Measurements from ENCODE around the gene ADCY10.

DNA sequence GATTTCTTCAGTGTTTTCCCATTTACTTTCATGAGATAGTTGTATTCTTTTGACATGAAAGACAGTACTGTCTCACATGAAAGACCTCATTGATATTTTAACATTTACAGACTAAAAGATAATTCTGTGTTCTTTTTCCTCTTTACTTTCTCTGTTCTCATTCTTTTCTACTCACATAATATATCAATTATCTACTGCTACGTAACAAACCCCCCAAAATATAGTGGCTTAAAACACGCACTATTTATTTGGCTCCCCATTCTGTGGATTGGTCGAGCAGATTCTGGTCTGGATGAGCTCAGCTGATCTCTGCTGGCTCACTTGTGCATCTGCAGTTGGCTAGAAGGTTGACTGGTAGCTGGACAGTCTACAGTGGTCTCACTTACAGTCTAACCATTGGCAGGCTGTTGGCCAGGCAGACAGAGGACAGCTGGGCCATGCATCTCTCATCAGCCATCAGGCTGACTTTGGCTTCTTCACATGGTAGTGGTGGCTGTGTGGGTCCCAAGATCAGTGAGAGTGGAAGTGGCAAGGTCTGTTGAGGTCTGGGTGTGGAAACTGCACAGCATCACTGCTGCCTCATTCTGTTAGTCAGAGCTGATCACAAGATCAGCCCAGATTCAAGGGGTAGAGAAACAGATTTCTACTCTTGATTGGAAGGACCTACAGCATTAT is 128.9 kb downstream of the ADCY10 start:
- TF ChIP-seq, protein P1, sequence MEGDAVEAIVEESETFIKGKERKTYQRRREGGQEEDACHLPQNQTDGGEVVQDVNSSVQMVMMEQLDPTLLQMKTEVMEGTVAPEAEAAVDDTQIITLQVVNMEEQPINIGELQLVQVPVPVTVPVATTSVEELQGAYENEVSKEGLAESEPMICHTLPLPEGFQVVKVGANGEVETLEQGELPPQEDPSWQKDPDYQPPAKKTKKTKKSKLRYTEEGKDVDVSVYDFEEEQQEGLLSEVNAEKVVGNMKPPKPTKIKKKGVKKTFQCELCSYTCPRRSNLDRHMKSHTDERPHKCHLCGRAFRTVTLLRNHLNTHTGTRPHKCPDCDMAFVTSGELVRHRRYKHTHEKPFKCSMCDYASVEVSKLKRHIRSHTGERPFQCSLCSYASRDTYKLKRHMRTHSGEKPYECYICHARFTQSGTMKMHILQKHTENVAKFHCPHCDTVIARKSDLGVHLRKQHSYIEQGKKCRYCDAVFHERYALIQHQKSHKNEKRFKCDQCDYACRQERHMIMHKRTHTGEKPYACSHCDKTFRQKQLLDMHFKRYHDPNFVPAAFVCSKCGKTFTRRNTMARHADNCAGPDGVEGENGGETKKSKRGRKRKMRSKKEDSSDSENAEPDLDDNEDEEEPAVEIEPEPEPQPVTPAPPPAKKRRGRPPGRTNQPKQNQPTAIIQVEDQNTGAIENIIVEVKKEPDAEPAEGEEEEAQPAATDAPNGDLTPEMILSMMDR (IDR thresholded peaks at IDR 0.05), result no peak
- no peak for TF ChIP-seq POLR2A (IDR thresholded peaks at IDR 0.05)

Measured in esophagus squamous epithelium (tissue), 4 donors.